ENCODE data around the gene TAS2R31.

DNA sequence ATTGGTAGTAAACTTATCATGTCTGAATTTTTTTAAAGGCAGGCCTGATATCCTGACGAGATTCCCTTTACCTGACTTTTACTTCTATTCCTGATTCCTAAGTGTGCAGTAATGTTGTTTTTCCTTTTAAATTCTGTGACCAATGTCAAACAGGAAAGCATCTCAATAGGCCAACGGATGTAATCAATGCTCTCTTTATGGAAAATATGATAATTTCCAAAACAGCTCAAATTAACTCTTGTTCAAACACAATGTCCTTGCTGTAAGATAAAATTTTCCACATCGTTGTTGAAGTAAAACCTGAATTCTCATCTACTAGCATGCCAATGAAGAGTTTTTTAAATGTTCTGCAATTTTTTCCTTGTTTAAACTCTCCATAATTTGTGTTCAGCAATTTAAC, 8.0 kb upstream of the TAS2R31 start:
- TF ChIP-seq CTCF (IDR thresholded peaks at IDR 0.05; ENCODE audit: insufficient read depth, low read depth, low read length) (no peak), EZH2 (IDR thresholded peaks at IDR 0.05; ENCODE audit: insufficient read depth, low read length) (no peak)

Measured in astrocyte (in vitro differentiated cells and primary cell).